ENCODE measurements around the gene RELCH. TPM values are rescaled to one million over a fixed set of nuclear protein-coding genes. Genes with fewer than 3 reads are reported as not detected.

The RELCH gene
- total RNA-seq, 4 donors from 2014 or later: 46.7 to 77.9 (median 55.0) TPM

DNA sequence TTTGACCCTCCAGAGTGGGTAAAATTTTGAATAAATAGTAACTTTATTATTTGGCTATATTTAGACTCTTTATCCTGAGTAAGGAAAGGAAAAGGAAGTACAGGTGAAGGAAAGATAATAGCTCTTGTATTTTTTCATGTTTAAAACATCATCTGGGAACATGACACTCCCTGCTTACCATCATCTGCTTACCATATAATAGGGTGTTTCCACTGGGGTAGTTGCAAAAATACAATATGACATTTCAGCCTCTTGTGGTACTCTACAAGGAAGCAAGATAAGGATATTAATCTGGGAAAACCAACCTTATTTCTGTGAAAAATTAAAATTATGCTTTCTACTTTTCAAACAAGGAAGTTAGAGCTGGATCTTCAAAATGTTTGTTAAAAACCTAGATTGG, 9.9 kb downstream of the RELCH start:
- no peak for DNase-seq (ENCODE audit: low spot score in 2 of 2)
- TF ChIP-seq POLR2A (IDR thresholded peaks at IDR 0.05) (no peak), CTCF (IDR thresholded peaks at IDR 0.05) (no peak)
- intact Hi-C loops (cut with DNase I; ENCODE audit: low total_unique reads): no loop called here
- no peak overlapping the region for H3K4me3 ChIP-seq (ENCODE audit: low read depth, poor library complexity, severe bottlenecking)

- WGBS, 2 donors: 51 to 59% methylated on average over 2 of the region's 2 CpGs
- TF ChIP-seq POLR2A (IDR thresholded peaks at IDR 0.05) (no peak), CTCF (IDR thresholded peaks at IDR 0.05) (no peak)
- DNase-seq (ENCODE audit: low spot score in 2 of 2): no peak
- no peak overlapping the region for H3K4me3 ChIP-seq (ENCODE audit: low read depth, poor library complexity, severe bottlenecking)
- intact Hi-C loops (cut with DNase I; ENCODE audit: low total_unique reads): no loop called here
Measured at GRCh38 chr18:62198259-62198658, 11.2 kb downstream of the RELCH start.

DNA sequence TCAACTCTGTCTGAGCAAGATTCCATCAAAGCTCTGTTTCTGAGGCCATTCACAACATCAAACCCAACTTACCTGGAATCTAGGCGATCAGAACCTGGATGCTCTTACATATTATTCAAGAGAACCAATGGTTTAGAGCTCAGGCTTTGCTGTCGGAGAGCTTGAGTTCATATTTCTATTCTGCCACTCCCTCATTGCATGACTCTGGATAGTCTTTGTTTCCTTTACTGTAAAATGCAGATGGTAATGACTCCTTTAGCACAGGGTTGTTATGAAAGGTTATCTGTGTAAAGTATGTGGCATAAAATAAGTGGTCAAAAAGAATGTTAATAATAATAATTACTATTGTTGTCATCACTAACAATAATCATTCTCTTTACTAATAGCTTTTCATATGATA, 12.6 kb downstream of the RELCH start:
- intact Hi-C loops (cut with DNase I; ENCODE audit: low total_unique reads): no loop called here
- 82 to 84% methylated on average over 2 of the region's 2 CpGs for WGBS, 2 donors
- H3K4me3 ChIP-seq (ENCODE audit: low read depth, poor library complexity, severe bottlenecking): no peak overlapping the region
- TF ChIP-seq CTCF (IDR thresholded peaks at IDR 0.05) (no peak), POLR2A (IDR thresholded peaks at IDR 0.05) (no peak)
- no peak for DNase-seq (ENCODE audit: low spot score in 2 of 2)

- no peak for DNase-seq (ENCODE audit: low spot score in 2 of 2)
- no peak overlapping the region for H3K4me3 ChIP-seq (ENCODE audit: low read depth, poor library complexity, severe bottlenecking)
- TF ChIP-seq CTCF (IDR thresholded peaks at IDR 0.05): no peak
- TF ChIP-seq POLR2A (IDR thresholded peaks at IDR 0.05): no peak
- intact Hi-C loops (cut with DNase I; ENCODE audit: low total_unique reads): no loop called here
- WGBS, 2 donors: 60 to 62% methylated on average over 3 of the region's 3 CpGs
Measured at GRCh38 chr18:62200121-62200914, 13.3 kb downstream of the RELCH start.

DNA sequence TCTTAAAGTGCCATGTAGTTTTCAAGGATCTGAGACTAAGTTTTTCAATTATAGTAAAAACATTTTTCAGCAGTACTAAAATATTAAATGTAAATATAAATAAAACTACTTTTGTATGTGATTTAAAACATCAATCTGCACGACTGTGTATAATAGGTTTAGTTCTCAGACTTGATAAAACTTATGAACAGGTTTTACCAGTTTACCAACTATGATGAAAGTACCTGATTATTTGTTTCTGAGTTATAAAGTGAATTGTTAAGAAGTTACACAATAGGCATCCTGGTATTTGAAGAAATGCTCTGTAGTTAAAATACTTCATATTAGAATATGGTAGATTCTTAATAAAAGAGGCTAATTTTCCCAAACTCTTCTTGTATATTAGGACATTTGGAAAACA, 14.8 kb downstream of the RELCH start:
- intact Hi-C loops (cut with DNase I; ENCODE audit: low total_unique reads): no loop called here
- DNase-seq (ENCODE audit: low spot score in 2 of 2): no peak
- TF ChIP-seq POLR2A (IDR thresholded peaks at IDR 0.05): no peak
- no peak for TF ChIP-seq CTCF (IDR thresholded peaks at IDR 0.05)
- 57 to 59% methylated on average over 1 of the region's 1 CpG for WGBS, 2 donors
- no peak overlapping the region for H3K4me3 ChIP-seq (ENCODE audit: low read depth, poor library complexity, severe bottlenecking)

DNA sequence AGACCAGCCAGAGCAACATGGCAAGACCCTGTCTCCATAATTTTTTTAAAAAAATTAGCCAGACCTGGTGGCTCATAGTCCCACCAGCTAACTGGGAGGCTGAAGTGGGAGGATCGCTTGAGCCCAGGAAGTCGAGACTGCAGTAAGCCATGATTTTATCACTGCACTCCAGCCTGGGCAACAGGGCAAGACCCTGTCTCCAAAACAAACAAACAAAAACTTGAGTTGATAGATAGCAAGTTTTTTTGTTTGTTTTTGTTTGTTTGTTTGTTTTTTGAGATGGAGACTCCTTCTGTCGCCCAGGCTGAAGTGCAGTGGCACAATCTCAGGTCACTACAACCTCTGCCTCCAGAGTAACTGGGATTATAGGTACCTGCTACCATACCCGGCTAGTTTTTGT, 18.8 kb downstream of the RELCH start:
- WGBS, 2 donors: 88 to 94% methylated on average over 4 of the region's 4 CpGs
- H3K4me3 ChIP-seq (ENCODE audit: low read depth, poor library complexity, severe bottlenecking): no peak overlapping the region
- intact Hi-C loops (cut with DNase I; ENCODE audit: low total_unique reads): no loop called here
- TF ChIP-seq POLR2A (IDR thresholded peaks at IDR 0.05): no peak
- TF ChIP-seq CTCF (IDR thresholded peaks at IDR 0.05): no peak
- no peak for DNase-seq (ENCODE audit: low spot score in 2 of 2)

Data from lower leg skin (tissue), 4 donors.